K562 (cell line): ENCODE results near the gene PCK2. TPM values are rescaled to one million over a fixed set of nuclear protein-coding genes. Genes with fewer than 3 reads are reported as not detected.

Source experiments
- C11orf30 ChIP-seq: fragments of 450-650 bp; IDR thresholded peaks from 2 replicates; pipeline ENCODE4 v1.6.1; 2016; ENCODE audit warnings: low read depth, mild to moderate bottlenecking
- CC2D1A ChIP-seq: fragments of 450-650 bp; IDR thresholded peaks from 2 replicates; pipeline ENCODE4 v1.6.1; 2017; ENCODE audit warnings: mild to moderate bottlenecking
- CGGBP1 ChIP-seq: fragments of 250-450 bp; sonication (Bioruptor Pico); IDR thresholded peaks from 2 replicates; pipeline ENCODE4 v1.9.0; 2021; ENCODE audit warnings: mild to moderate bottlenecking
- COPS2 ChIP-seq: fragments of 450-650 bp; conservative IDR thresholded peaks from 2 replicates; pipeline ENCODE4 v1.6.1; 2016; ENCODE audit warnings: mild to moderate bottlenecking, moderate library complexity
- CREM ChIP-seq: IDR thresholded peaks from 2 replicates; pipeline ENCODE4 v1.6.1; 2014; ENCODE audit warnings: antibody characterized with exemption, low read depth
- DPF2 ChIP-seq: fragments of 450-650 bp; IDR thresholded peaks from 2 replicates; pipeline ENCODE4 v1.6.1; 2016
- ETV5 ChIP-seq: sonication (generic); formaldehyde crosslinking; IDR thresholded peaks from 2 replicates; pipeline ENCODE4 v1.4.0; 2020; ENCODE audit warnings: low read depth, mild to moderate bottlenecking, missing genetic modification reagents
- FOXA3 ChIP-seq, 2 experiments: fragments of 450-650 bp in 1 of 2; sonication (generic) in 1 of 2; formaldehyde crosslinking; IDR thresholded peaks in 1 of 2; conservative IDR thresholded peaks in 1 of 2; 2 replicates each; pipeline versions ENCODE4 v1.4.0 to v1.8.0; 2020 to 2022; ENCODE audit warnings: mild to moderate bottlenecking in 2 of 2, missing genetic modification reagents in 1 of 2
- HDAC6 ChIP-seq: IDR thresholded peaks from 2 replicates; pipeline ENCODE4 v1.6.1; 2012; ENCODE audit warnings: low read depth, mild to moderate bottlenecking, control low read depth, inconsistent platforms, low read length, moderate library complexity
- HEY1 ChIP-seq: fragments of 250-450 bp; sonication (Bioruptor Pico); IDR thresholded peaks from 2 replicates; pipeline ENCODE4 v1.5.0; 2020; ENCODE audit warnings: mild to moderate bottlenecking, moderate library complexity, borderline replicate concordance
- HLTF ChIP-seq: fragments of 450-650 bp; IDR thresholded peaks from 2 replicates; pipeline ENCODE4 v1.6.1; 2016
- HNRNPH1 ChIP-seq: fragments of 200-400 bp; formaldehyde crosslinking; optimal IDR thresholded peaks from 2 replicates; pipeline ENCODE3; 2017; ENCODE audit warnings: low read depth, mild to moderate bottlenecking, low read length, moderate library complexity
- IFI16 ChIP-seq: fragments of 250-450 bp; sonication (Bioruptor Pico); IDR thresholded peaks from 2 replicates; pipeline ENCODE4 v2.1.2; 2022; ENCODE audit warnings: mild to moderate bottlenecking, inconsistent platforms
- KAT7 ChIP-seq: sonication (generic); formaldehyde crosslinking; IDR thresholded peaks from 2 replicates; pipeline ENCODE4 v1.8.0; 2022; ENCODE audit warnings: missing genetic modification reagents, mild to moderate bottlenecking, borderline replicate concordance
- LCOR ChIP-seq: sonication (generic); formaldehyde crosslinking; IDR thresholded peaks from 2 replicates; pipeline ENCODE4 v1.8.0; 2022; ENCODE audit warnings: mild to moderate bottlenecking, missing genetic modification reagents
- MAFK ChIP-seq: IDR thresholded peaks from 2 replicates; pipeline ENCODE4 v1.6.1; 2011; ENCODE audit warnings: low read length, improper control_type of control experiment
- MED1 ChIP-seq: sonication (generic); formaldehyde crosslinking; IDR thresholded peaks from 2 replicates; pipeline ENCODE4 v1.8.1; 2023; ENCODE audit warnings: missing genetic modification reagents, borderline replicate concordance
- MTA3 ChIP-seq: fragments of 450-650 bp; formaldehyde crosslinking; IDR thresholded peaks from 2 replicates; pipeline ENCODE4 v1.6.1; 2017; ENCODE audit warnings: mild to moderate bottlenecking, borderline replicate concordance
- NRF1 ChIP-seq, 2 experiments: fragments of 450-650 bp; IDR thresholded peaks in 1 of 2; conservative IDR thresholded peaks in 1 of 2; 2 replicates each; pipeline ENCODE4 v1.6.1; 2014; ENCODE audit warnings: mild to moderate bottlenecking in 2 of 2
- RBM15 ChIP-seq: fragments of 200-400 bp; formaldehyde crosslinking; IDR thresholded peaks from 2 replicates; pipeline ENCODE4 v1.6.1; 2018; ENCODE audit warnings: mild to moderate bottlenecking, low read length, moderate library complexity; ENCODE audit not compliant: insufficient read depth
- TCF7 ChIP-seq: sonication (generic); IDR thresholded peaks from 2 replicates; pipeline ENCODE4 v1.6.1; 2016; ENCODE audit warnings: antibody characterized with exemption, borderline replicate concordance
- TEAD1 ChIP-seq, 2 experiments: fragments of 450-650 bp in 1 of 2; sonication (generic) in 1 of 2; formaldehyde crosslinking; IDR thresholded peaks; 2 replicates each; pipeline versions ENCODE4 v1.4.0 to v1.8.0; 2020 to 2022; ENCODE audit warnings: mild to moderate bottlenecking in 2 of 2, missing genetic modification reagents in 1 of 2
- ZNF12 ChIP-seq: sonication (generic); formaldehyde crosslinking; IDR thresholded peaks from 2 replicates; pipeline ENCODE4 v1.4.0; 2020; ENCODE audit warnings: mild to moderate bottlenecking, missing genetic modification reagents
- ZNF224 ChIP-seq: sonication (generic); formaldehyde crosslinking; IDR thresholded peaks from 2 replicates; pipeline ENCODE4 v1.8.0; 2022; ENCODE audit warnings: mild to moderate bottlenecking, missing genetic modification reagents
- ZNF253 ChIP-seq: fragments of 250-450 bp; sonication (Bioruptor Pico); conservative IDR thresholded peaks from 2 replicates; pipeline ENCODE4 v1.6.1; 2021; ENCODE audit warnings: mild to moderate bottlenecking
- ZNF311 ChIP-seq: fragments of 250-450 bp; sonication (Bioruptor Pico); IDR thresholded peaks from 2 replicates; pipeline ENCODE4 v1.4.0; 2020; ENCODE audit warnings: mild to moderate bottlenecking, moderate library complexity
- ZNF586 ChIP-seq: fragments of 450-650 bp; formaldehyde crosslinking; conservative IDR thresholded peaks from 2 replicates; pipeline ENCODE4 v1.4.0; 2020; ENCODE audit warnings: mild to moderate bottlenecking, moderate library complexity
- ZNF76 ChIP-seq: fragments of 250-450 bp; sonication (Bioruptor Pico); IDR thresholded peaks from 2 replicates; pipeline ENCODE4 v1.4.0; 2020; ENCODE audit warnings: mild to moderate bottlenecking, moderate library complexity, borderline replicate concordance
- polyA plus RNA-seq, 8 experiments: library from polyadenylated mRNA; depleted of rRNA in 4 of 8; stranded (reverse) in 5 of 8; unstranded in 3 of 8; fragments of >200 nt; fragmentation: Nextera tagmentation in 2 of 8; fragmentation: Illumina TruSeq in 1 of 8; extraction: Ambion mirVana in 2 of 8; extraction: Trizol in 1 of 8; gene quantifications; 2 replicates each; pipeline versions ENCODE4 v1.2.1 to v1.2.3, GENCODE V29; 2011 to 2014; ENCODE audit warnings: inconsistent platforms in 1 of 8, missing spikeins in 1 of 8
- total RNA-seq, 7 experiments: library from RNA; depleted of rRNA in 6 of 7; stranded (reverse); fragments of >200 nt in 6 of 7; fragmentation: Illumina TruSeq in 2 of 7; extraction: Trizol in 2 of 7; gene quantifications; 2 replicates each; pipeline versions ENCODE4 v1.2.1 to v1.2.3, GENCODE V29; 2011 to 2021; ENCODE audit warnings: low replicate concordance in 1 of 7

PCK2 gene
- total and polyA plus RNA-seq, 9 of the 15 experiments (the other 6 are each of a cell fraction or from before 2014, with no cell fraction given), result 3.3 to 60.9 (median 30.4) TPM

GRCh38 chr14:24114532-24115421 is 20.7 kb downstream of the PCK2 start, which contains the start of the genes DCAF11 and NRL (continued):
- peak; percentile 14; the same call in 1 of the 2 replicates for TF ChIP-seq KAT7 (CRISPR knock-in tag)
- no peak for TF ChIP-seq LCOR (CRISPR knock-in tag)
- no peak for TF ChIP-seq C11orf30
- peak in 1 of 2 experiments; percentile 81; a peak in 2 of 4 replicates for TF ChIP-seq TEAD1 (CRISPR knock-in tag; IDR thresholded peaks at IDR 0.05)
- TF ChIP-seq COPS2, result no peak
- peak; percentile 6 to 94; a peak in 2 of 4 replicates for TF ChIP-seq FOXA3 (CRISPR knock-in tag; conservative IDR thresholded peaks at IDR 0.05 in 1 of 2, IDR thresholded peaks at IDR 0.05 in 1 of 2)
- TF ChIP-seq DPF2, result no peak
- no peak for TF ChIP-seq MAFK
- TF ChIP-seq HNRNPH1, result no peak
- no peak for TF ChIP-seq ZNF224
- no peak for TF ChIP-seq ZNF12
- TF ChIP-seq CC2D1A, result no peak
- no peak for TF ChIP-seq HDAC6
- TF ChIP-seq ZNF253, result no peak
- no peak for TF ChIP-seq CGGBP1 (CRISPR knock-in tag)
- peak; percentile 93 for TF ChIP-seq CREM
- TF ChIP-seq ETV5 (CRISPR knock-in tag), result no peak
- no peak for TF ChIP-seq ZNF311 (CRISPR knock-in tag)
- no peak for TF ChIP-seq MED1 (CRISPR knock-in tag)
- TF ChIP-seq RBM15, result no peak
- no peak for TF ChIP-seq HEY1 (CRISPR knock-in tag)
- TF ChIP-seq NRF1 (conservative IDR thresholded peaks at IDR 0.05 in 1 of 2, IDR thresholded peaks at IDR 0.05 in 1 of 2), result peak; percentile 92 to 93
- no peak for TF ChIP-seq ZNF586 (CRISPR knock-in tag)
- TF ChIP-seq TCF7, result no peak
- TF ChIP-seq MTA3, result peak; percentile 77; the same call in 1 of the 2 replicates
- no peak for TF ChIP-seq ZNF76
- TF ChIP-seq HLTF, result no peak
- no peak for TF ChIP-seq IFI16 (CRISPR knock-in tag)
